ENCODE data around the gene UNC5A. TPM values are rescaled to one million over a fixed set of nuclear protein-coding genes. Genes with fewer than 3 reads are reported as not detected.

UNC5A gene
- total RNA-seq, 1 donor from 2014 or later, result not detected

GRCh38 chr5:176800024-176800423 lies 10.3 kb upstream of the UNC5A start:
- Mint-ChIP-seq H3K4me3 (ENCODE audit: unreplicated experiment) (no peak overlapping the region), H3K27me3 (ENCODE audit: unreplicated experiment) (peaks cover 7% of the 10 kb centered on the region)
- DNase-seq (ENCODE audit: low spot score), result no peak

DNA sequence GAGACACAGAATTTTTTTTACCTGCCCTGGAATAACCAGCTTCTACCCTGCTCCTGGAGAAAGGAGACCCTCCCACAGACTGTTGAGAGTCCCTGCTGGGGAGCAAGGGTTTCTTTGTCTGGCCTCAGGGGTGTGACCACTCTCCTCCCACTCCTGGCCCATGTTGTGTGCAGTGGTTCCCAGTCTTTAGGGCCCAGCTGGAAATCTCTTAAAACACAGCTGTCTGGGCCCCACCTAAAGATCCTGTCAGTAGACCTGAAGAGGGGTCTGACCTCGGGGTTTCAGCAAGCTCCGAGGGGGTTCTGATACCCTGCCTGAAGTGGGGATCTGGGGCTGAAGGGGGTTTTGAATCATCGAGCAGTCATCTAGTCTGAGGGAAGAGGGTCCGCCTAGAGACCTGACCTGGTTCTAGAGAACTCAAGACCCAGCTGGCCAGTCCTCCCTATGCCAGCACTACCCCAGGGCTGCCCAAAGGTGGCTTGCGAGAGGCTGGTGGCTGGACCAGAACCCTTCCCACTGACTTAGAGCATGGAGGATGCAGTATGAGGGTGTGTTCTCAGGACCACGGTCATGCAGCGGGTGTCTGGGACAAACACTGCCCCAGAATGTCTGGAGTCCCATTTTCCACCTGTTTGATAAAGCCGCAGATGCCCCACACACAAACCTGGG lies 8.1 kb upstream of the UNC5A start:
- H3K36me3 Mint-ChIP-seq (ENCODE audit: low read depth, unreplicated experiment), result no peaks in the 10 kb centered on the region
- DNase-seq (ENCODE audit: low spot score), result no peak
- H3K4me3 Mint-ChIP-seq (ENCODE audit: unreplicated experiment), result no peak overlapping the region
- no peaks in the 10 kb centered on the region for H3K4me1 Mint-ChIP-seq (ENCODE audit: unreplicated experiment)
- no peak for TF ChIP-seq CTCF (IDR thresholded peaks at IDR 0.05; ENCODE audit: unreplicated experiment)
- H3K27me3 Mint-ChIP-seq (ENCODE audit: unreplicated experiment), result peaks cover 1% of the 10 kb centered on the region
- H3K9me3 Mint-ChIP-seq (ENCODE audit: unreplicated experiment), result no peaks in the 10 kb centered on the region
- no peak overlapping the region for H3K27ac Mint-ChIP-seq (ENCODE audit: unreplicated experiment)

More at GRCh38 chr5:176800024-176800423, 10.3 kb upstream of the UNC5A start:
- TF ChIP-seq CTCF (IDR thresholded peaks at IDR 0.05; ENCODE audit: unreplicated experiment), result no peak
- Mint-ChIP-seq H3K27ac (ENCODE audit: unreplicated experiment) (no peak overlapping the region), H3K9me3 (ENCODE audit: unreplicated experiment) (no peaks in the 10 kb centered on the region), H3K36me3 (ENCODE audit: low read depth, unreplicated experiment) (no peaks in the 10 kb centered on the region), H3K4me1 (ENCODE audit: unreplicated experiment) (no peaks in the 10 kb centered on the region)

DNA sequence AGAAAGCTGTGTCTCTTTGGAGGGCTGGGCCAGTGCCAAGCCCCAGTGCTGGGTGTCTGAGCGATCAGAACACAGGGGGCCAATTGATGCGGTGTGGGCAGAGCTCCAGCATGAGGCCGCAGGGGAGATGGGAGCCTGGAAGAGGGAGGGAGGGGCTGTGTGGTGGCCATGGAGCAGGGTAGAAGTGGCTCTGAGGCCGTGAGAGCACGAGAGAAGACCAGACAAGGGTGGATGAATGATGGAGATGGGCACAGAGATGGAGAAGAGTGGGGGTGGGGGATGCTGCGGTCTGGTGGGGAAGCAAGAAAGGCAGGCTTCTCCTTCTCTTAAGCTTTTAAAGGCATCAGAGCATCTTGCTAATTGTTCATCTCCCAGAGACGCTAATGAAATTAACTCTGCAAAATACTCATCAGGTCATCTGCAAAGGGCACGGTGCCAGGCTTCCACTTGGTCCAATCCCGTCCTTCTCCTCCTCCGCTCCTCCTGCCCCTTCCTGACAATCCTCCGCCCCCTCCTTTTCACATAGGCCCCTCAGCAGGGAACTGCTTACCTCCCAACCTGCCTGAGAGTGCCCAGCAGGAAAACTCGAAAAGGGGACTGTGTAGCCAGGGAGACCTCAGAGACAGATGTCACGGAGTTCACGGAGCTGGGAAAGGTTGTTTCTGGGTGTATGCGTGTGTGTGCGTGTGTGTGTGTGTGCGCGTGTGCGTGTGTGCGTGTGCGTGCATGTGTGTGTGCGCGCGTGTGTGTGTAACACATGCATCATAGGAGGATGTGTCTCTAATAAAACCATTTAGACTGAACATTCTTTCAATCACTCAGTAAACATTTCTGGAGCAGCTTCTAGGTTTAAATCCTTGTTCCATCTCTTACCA lies 7.1 kb upstream of the UNC5A start:
- Mint-ChIP-seq H3K36me3 (ENCODE audit: low read depth, unreplicated experiment) (no peaks in the 10 kb centered on the region), H3K4me3 (ENCODE audit: unreplicated experiment) (no peak overlapping the region), H3K4me1 (ENCODE audit: unreplicated experiment) (no peaks in the 10 kb centered on the region), H3K27ac (ENCODE audit: unreplicated experiment) (no peak overlapping the region), H3K27me3 (ENCODE audit: unreplicated experiment) (peaks cover 2% of the 10 kb centered on the region), H3K9me3 (ENCODE audit: unreplicated experiment) (no peaks in the 10 kb centered on the region)
- no peak for DNase-seq (ENCODE audit: low spot score)
- TF ChIP-seq CTCF (IDR thresholded peaks at IDR 0.05; ENCODE audit: unreplicated experiment), result no peak

DNA sequence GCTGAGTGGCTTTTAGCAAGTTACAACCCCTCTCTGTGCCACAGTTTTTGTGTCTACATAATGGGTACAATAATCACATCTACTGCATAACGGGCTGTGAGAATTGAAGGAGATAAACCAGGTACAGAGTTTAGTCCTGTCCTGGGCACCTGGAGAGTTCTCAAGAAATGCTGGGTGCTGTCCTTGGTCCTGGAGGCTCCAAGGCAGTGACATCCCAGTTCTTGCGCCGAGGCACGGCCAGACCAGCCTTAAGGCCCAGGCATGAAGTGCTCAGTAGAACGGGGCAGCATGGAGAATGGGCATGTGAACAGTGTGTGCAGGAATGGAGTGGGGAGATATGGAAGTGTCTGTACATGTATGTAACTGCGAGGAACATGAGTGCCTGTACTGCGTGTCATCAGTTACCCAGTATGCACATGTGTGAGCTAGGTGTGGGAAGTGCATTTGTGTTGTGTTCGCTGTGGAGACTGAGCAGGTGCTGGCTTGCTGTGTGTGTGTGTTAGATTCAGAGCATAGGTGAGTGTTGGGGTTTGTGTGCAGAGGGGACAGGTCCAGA lies 6.3 kb upstream of the UNC5A start:
- Mint-ChIP-seq H3K36me3 (ENCODE audit: low read depth, unreplicated experiment) (no peaks in the 10 kb centered on the region), H3K4me1 (ENCODE audit: unreplicated experiment) (peaks cover 1% of the 10 kb centered on the region), H3K9me3 (ENCODE audit: unreplicated experiment) (no peaks in the 10 kb centered on the region), H3K4me3 (ENCODE audit: unreplicated experiment) (no peak overlapping the region), H3K27me3 (ENCODE audit: unreplicated experiment) (peaks cover 8% of the 10 kb centered on the region), H3K27ac (ENCODE audit: unreplicated experiment) (no peak overlapping the region)
- TF ChIP-seq CTCF (IDR thresholded peaks at IDR 0.05; ENCODE audit: unreplicated experiment), result no peak
- DNase-seq (ENCODE audit: low spot score), result peak; percentile 61

All from endothelial cell (in vitro differentiated cells).